HepG2 (cell line): ENCODE results near the gene DUS1L.

Experiments used
- EZH2 ChIP-seq: conservative IDR thresholded peaks from 2 replicates; pipeline ENCODE4 v1.6.1; 2012; ENCODE audit warnings: mild to moderate bottlenecking, low read depth, low read length, moderate library complexity
- HCFC1 ChIP-seq: fragments of 150-350 bp; IDR thresholded peaks from 2 replicates; pipeline ENCODE4 v1.6.1; 2014; ENCODE audit warnings: low read depth, low read length
- POLR2AphosphoS5 ChIP-seq: IDR thresholded peaks from 2 replicates; pipeline ENCODE4 v1.6.1; 2012; ENCODE audit warnings: low read depth, low read length
- RAD21 ChIP-seq: fragments of 450-650 bp; formaldehyde crosslinking; IDR thresholded peaks from 2 replicates; pipeline ENCODE4 v1.5.0; 2020; ENCODE audit warnings: mild to moderate bottlenecking
- RELA ChIP-seq: sonication (generic); formaldehyde crosslinking; IDR thresholded peaks from 2 replicates; pipeline ENCODE4 v1.4.0; 2020; ENCODE audit warnings: missing genetic modification reagents
- ZFP36 ChIP-seq: fragments of 150-350 bp; IDR thresholded peaks from 2 replicates; pipeline ENCODE4 v1.6.1; 2018; ENCODE audit warnings: borderline replicate concordance, low read length, low read depth; ENCODE audit not compliant: partially characterized antibody
- ZNF530 ChIP-seq: sonication (generic); formaldehyde crosslinking; IDR thresholded peaks from 2 replicates; pipeline ENCODE4 v1.5.0; 2020; ENCODE audit warnings: low read depth, mild to moderate bottlenecking, missing genetic modification reagents
- ZNF549 ChIP-seq: sonication (generic); formaldehyde crosslinking; IDR thresholded peaks from 2 replicates; pipeline ENCODE4 v1.5.0; 2020; ENCODE audit warnings: missing genetic modification reagents
- TF ChIP-seq, protein P1 (sequence below): sonication (generic); formaldehyde crosslinking; IDR thresholded peaks from 2 replicates; pipeline ENCODE4 v1.4.0; 2020; ENCODE audit warnings: missing genetic modification reagents
- TF ChIP-seq, protein P2 (sequence below): sonication (generic); formaldehyde crosslinking; IDR thresholded peaks from 2 replicates; pipeline ENCODE4 v1.9.0; 2021; ENCODE audit warnings: missing genetic modification reagents, borderline replicate concordance
- TF ChIP-seq, protein P3 (sequence below): sonication (generic); formaldehyde crosslinking; IDR thresholded peaks from 2 replicates; pipeline ENCODE4 v1.5.0; 2020; ENCODE audit warnings: mild to moderate bottlenecking, missing genetic modification reagents, moderate library complexity

DNA sequence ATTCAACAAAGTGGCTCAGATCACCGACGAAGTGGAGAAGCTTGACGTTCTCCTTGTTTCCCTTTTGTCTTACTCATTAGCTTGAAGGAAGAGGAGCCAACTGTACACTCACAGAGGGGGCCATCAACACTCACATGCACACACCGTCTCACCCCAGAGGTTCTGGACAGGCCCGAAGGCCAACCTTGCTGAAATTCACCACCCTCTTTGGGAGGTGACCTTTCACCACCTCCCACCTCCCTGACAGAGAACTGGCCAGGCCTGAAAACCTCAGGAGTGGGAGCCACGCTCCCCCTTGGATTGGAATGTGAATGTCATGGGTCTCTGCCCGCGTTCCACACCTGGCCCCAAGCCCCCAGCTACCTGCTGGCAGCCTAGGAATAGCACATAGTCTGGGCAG is 30.1 kb downstream of the DUS1L start:
- TF ChIP-seq HCFC1 (no peak), POLR2AphosphoS5 (no peak), EZH2 (no peak), RAD21 (CRISPR knock-in tag) (no peak), RELA (no peak), ZNF530 (no peak), ZFP36 (no peak), ZNF549 (CRISPR knock-in tag) (no peak)
- TF ChIP-seq, protein P1, sequence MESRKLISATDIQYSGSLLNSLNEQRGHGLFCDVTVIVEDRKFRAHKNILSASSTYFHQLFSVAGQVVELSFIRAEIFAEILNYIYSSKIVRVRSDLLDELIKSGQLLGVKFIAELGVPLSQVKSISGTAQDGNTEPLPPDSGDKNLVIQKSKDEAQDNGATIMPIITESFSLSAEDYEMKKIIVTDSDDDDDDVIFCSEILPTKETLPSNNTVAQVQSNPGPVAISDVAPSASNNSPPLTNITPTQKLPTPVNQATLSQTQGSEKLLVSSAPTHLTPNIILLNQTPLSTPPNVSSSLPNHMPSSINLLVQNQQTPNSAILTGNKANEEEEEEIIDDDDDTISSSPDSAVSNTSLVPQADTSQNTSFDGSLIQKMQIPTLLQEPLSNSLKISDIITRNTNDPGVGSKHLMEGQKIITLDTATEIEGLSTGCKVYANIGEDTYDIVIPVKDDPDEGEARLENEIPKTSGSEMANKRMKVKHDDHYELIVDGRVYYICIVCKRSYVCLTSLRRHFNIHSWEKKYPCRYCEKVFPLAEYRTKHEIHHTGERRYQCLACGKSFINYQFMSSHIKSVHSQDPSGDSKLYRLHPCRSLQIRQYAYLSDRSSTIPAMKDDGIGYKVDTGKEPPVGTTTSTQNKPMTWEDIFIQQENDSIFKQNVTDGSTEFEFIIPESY, result no peak
- TF ChIP-seq, protein P2, sequence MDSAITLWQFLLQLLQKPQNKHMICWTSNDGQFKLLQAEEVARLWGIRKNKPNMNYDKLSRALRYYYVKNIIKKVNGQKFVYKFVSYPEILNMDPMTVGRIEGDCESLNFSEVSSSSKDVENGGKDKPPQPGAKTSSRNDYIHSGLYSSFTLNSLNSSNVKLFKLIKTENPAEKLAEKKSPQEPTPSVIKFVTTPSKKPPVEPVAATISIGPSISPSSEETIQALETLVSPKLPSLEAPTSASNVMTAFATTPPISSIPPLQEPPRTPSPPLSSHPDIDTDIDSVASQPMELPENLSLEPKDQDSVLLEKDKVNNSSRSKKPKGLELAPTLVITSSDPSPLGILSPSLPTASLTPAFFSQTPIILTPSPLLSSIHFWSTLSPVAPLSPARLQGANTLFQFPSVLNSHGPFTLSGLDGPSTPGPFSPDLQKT (CRISPR knock-in tag), result no peak
- TF ChIP-seq, protein P3, sequence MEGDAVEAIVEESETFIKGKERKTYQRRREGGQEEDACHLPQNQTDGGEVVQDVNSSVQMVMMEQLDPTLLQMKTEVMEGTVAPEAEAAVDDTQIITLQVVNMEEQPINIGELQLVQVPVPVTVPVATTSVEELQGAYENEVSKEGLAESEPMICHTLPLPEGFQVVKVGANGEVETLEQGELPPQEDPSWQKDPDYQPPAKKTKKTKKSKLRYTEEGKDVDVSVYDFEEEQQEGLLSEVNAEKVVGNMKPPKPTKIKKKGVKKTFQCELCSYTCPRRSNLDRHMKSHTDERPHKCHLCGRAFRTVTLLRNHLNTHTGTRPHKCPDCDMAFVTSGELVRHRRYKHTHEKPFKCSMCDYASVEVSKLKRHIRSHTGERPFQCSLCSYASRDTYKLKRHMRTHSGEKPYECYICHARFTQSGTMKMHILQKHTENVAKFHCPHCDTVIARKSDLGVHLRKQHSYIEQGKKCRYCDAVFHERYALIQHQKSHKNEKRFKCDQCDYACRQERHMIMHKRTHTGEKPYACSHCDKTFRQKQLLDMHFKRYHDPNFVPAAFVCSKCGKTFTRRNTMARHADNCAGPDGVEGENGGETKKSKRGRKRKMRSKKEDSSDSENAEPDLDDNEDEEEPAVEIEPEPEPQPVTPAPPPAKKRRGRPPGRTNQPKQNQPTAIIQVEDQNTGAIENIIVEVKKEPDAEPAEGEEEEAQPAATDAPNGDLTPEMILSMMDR (CRISPR knock-in tag), result no peak
